IPS-18c (cell line): ENCODE measurements around the gene ACOT11.
"Not testable (repeated sequence)": the region's sequence is repeated elsewhere in the genome, so short reads cannot be mapped to it uniquely, and the experiment has no call there.

Experiments used
- H3K4me3 ChIP-seq: 2 replicates; pipeline ENCODE4 v1.7.0; 2013; ENCODE audit warnings: low read depth, mild to moderate bottlenecking, low read length, moderate library complexity; ENCODE audit not compliant: insufficient read depth
- H3K9me3 ChIP-seq: one replicate; pipeline ENCODE4 v1.6.1; 2013; ENCODE audit warnings: mild to moderate bottlenecking, low read length, moderate library complexity; ENCODE audit not compliant: control insufficient read depth, insufficient read depth

The ACOT11 gene

GRCh38 chr1:54610601-54611580, 62.9 kb downstream of the ACOT11 start:
- Histone ChIP-seq H3K4me3 (no peak overlapping the region; the same call in 1 of the 2 replicates), H3K9me3 (no peaks in the 10 kb centered on the region)

DNA sequence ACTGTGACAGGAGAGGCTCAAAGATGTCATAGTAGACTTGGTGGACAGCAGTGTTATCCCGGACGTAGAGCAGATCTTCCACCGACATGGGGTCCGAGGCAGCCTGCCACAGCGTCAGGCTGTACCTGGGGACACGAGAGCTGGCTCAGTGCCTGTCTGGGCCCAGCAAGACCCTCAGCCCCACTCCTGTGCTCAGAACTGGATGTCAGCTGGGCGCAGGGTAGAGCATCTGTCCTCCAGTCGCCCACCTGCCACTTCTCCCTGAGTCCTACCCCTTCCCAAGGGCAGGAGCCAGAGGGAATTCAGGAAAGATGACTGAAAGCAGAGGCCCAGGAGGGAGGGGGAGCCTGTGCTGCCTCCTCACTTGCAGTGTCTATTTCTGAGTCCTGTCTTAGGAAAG, 63.6 kb downstream of the ACOT11 start:
- H3K4me3 ChIP-seq: no peak overlapping the region
- H3K9me3 ChIP-seq: no peaks in the 10 kb centered on the region

DNA sequence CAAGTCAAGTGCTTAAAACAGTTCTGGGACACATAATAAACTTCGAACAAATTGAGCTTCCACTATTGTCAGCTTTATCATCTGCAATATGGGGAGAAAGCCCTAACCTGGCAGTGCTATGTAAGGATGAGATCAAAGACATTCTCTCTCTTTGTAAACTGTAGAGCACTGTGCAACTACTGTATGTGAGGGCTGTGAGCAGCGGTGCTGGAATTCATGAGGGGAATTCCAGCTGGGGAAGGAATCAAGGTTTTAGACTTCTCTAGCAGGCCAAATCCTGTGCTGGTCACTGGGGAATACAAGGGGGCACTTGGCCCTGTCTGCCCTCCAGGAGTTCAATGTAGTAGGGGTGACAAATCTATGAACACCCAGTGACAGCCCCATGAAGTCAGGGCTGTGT, 66.0 kb downstream of the ACOT11 start:
- Histone ChIP-seq H3K9me3 (no peaks in the 10 kb centered on the region), H3K4me3 (no peak overlapping the region)

DNA sequence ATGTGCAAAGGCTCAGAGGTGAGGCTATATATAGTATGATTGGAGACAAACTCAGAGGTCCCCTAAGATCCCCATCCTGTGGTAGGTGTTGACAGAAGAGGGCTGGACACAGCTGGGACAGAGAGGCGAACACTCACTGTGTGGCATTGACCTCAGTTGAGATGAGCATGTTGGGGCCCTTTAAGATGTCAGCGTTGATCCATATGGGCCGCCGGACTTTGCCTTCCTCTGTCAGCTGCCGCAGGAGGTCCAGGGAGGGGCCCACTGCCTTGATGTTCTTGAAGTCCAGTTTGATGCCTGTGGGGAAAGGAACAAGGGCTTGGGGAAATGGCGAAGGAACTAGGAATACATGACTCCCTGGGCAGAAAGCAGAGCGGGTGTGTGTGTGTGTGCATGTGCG, 66.5 kb downstream of the ACOT11 start:
- H3K9me3 ChIP-seq: no peaks in the 10 kb centered on the region
- no peak overlapping the region for H3K4me3 ChIP-seq

- H3K4me3 ChIP-seq: no peak overlapping the region
- no peaks in the 10 kb centered on the region for H3K9me3 ChIP-seq
Observed at GRCh38 chr1:54615531-54616279, 67.7 kb downstream of the ACOT11 start.

GRCh38 chr1:54619749-54620148, 71.7 kb downstream of the ACOT11 start:
- no peaks in the 10 kb centered on the region for H3K9me3 ChIP-seq
- H3K4me3 ChIP-seq: no peak overlapping the region

DNA sequence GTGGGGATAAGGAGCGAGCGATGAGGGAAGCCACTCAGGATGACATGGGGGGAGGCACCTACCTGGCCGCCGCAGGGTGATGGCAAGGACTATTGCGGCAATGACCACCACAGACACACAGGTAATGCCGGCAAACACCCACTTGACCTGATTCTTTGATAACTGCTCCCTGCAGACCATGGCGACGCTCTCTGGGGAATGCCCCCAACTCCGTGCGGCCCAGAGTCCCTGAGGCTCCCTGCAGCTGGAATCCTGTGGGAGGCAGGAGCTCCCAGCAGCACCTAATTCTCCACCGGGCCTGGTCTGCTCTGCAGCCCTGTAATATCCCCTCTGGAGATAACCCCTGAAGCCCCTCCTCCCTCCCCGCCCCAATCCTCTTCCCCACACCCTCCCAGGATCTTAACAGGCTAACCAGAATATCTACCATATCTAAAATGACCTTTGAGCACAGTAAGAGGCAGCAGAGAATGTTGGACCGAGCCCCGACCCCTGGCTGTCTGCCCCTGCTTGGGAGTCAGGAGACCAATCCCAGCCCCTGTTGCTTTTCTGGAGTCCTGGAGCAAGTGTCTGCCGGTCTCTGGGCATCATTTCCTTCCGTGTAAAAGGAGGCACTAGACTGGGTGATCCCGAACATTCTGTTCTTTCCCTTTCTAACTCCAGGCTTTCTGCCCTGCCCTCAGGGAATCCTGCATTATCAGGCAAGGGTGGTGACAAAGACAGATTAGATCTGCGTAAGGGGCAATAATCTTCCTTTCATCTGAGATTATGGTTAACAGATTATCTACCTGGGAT, 75.4 kb downstream of the ACOT11 start, which contains the start of gene FAM151A:
Gene FAM151A, minus strand, starts transcription at position 310 of the 792 bp plus-strand sequence. Its CDS starts 130 bp downstream, at position 180.
- no peak within 1 kb of the TSS for H3K4me3 ChIP-seq
- H3K9me3 ChIP-seq: no peaks in the 10 kb centered on the region

- H3K4me3 ChIP-seq: no peak overlapping the region
- no peaks in the 10 kb centered on the region for H3K9me3 ChIP-seq
Observed at GRCh38 chr1:54624466-54625464, 76.7 kb downstream of the ACOT11 start.

DNA sequence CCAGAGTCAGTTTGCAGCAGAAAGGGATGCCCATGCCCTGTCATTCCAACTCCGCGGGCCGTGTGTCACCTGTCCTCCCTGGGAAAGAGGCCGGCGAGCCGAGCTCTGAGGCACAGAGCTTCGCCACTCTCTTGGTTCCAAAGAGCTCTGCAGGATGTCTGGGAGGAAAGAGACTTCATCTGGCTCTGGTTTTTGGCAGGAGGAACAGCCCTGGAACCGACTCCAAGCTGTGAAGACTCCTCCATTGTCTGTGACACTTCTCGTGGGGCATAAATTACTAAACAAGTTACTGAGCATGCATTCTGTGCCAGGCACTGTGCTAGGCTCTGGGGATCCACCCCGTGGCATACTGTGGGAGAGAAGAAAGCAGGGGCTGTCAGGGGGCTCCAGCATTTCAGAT, 79.2 kb downstream of the ACOT11 start:
- Histone ChIP-seq H3K9me3 (no peaks in the 10 kb centered on the region), H3K4me3 (no peak overlapping the region)

DNA sequence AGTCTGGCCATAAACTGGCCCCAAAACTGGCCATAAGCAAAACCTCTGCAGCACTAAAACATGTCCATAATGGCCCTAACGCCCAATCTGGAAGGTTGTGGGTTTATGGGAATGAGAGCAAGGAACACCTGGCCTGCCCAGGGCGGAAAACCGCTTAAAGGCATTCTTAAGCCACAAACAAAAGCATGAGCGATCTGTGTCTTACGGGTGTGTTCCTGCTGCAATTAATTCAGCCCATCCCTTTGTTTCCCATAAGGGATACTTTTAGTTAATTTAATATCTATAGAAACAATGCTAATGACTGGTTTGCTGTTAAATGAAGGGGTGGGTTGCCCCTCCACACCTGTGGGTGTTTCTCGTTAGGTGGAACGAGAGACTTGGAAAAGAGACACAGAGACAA, 87.8 kb downstream of the ACOT11 start:
- not testable (repeated sequence) for H3K9me3 ChIP-seq, H3K4me3 ChIP-seq

DNA sequence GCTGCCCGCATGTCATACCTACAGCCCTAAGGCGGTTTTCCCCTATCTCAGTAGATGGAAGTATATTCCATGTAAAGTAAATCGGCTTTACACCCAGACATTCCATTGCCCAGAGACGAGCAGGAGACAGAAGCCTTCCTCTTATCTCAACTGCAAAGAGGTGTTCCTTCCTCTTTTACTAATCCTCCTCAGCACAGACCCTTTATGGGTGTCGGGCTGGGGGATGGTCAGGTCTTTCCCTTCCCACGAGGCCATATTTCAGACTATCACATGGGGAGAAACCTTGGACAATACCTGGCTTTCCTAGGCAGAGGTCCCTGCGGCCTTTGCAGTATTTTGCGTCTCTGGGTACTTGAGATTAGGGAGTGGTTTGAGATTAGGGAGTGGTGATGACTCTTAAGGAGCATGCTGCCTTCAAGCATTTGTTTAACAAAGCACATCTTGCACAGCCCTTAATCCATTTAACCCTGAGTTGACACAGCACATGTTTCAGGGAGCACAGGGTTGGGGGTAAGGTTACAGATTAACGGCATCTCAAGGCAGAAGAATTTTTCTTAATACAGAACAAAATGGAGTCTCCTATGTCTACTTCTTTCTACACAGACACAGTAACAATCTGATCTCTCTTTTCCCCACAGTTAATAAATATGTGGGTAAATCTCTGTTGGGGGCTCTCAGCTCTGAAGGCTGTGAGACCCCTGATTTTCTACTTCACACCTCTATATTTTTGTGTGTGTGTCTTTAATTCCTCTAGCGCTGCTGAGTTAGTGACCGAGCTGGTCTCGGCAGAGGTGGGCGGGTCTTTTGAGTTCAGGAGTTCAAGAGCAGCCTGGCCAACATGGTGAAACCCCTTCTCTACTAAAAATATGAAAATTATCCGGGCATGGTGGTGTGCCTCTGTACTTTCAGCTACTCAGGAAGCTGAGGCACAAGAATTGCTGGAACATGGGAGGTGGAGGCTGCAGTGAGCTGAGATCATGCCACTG, 88.7 kb downstream of the ACOT11 start:
- not testable (repeated sequence) for H3K4me3 ChIP-seq, H3K9me3 ChIP-seq

- H3K9me3 ChIP-seq: no peaks in the 10 kb centered on the region
- H3K4me3 ChIP-seq: no peak overlapping the region
Observed at GRCh38 chr1:54640361-54640760, 92.3 kb downstream of the ACOT11 start.

- Histone ChIP-seq H3K9me3 (no peaks in the 10 kb centered on the region), H3K4me3 (no peak within 1 kb of the TSS)
Observed at GRCh38 chr1:54640863-54641836, 93.1 kb downstream of the ACOT11 start, which contains the start of gene MROH7. MROH7 (plus strand) TSS chr1:54641786; CDS start chr1:54652927, 11,141 bp downstream.

GRCh38 chr1:54643736-54644135, 95.7 kb downstream of the ACOT11 start:
- no peaks in the 10 kb centered on the region for H3K9me3 ChIP-seq
- H3K4me3 ChIP-seq: no peak overlapping the region
